Eye (tissue), 1 donor: ENCODE data around the gene SNTG2.

Experiments used
- DNase-seq: peaks from one replicate; pipeline ENCODE4 v3.0.0-alpha.2; 2015

Gene SNTG2

GRCh38 chr2:1299043-1299442 is 348.4 kb downstream of the SNTG2 start:
- no peak for DNase-seq

DNA sequence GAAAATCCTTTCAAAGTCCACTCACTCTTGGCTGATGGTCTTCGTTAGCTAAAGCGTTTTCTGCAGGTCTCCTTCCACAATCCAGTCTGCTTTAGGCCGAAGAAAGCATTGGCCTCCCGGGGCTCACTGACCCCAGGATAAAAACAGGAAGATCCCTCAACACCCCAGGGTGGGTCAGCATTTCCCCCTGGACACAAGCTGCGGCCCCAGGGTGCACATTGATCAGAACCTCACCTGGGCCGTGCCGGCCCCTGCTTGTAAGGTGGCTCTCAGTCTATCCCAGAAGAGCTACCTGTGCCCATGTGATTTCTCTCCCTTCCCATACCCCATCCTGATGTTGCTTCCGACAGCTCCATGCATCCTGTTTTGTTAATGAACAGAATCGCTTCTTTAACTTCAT is 349.6 kb downstream of the SNTG2 start:
- DNase-seq = no peak

GRCh38 chr2:1301056-1301455 is 350.4 kb downstream of the SNTG2 start:
- DNase-seq = no peak

DNA sequence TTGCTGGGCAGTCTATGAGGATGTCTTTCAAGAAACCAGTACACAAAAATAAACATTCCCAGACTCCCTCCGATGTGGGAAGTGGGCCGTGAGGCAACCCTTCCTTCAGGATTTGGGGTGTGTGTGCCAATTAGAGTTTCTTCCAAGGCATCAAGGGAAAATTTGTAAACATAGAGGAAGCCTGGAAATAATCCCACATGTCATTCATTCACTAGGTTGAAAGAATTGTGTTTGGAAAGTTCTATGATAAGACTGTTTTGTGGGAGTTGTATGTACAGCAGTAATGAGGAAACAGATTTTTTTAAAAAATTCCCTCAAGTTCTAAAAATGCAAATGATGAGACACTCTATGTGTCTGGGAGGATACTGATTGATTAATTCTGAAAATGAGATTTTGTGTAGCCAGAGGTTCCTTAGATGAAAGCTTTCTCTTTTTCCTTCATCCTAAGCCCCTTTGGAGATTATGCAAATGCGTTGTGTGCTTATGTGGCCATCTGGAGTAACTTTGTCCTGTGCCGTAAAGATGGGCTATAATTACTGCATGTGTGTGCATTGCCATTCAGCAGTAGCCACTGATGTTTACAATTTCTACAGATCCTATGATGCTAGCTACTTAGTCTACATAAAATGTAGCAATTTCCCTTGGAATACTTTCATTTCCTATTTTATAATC is 354.8 kb downstream of the SNTG2 start:
- DNase-seq = peak; percentile 3

DNA sequence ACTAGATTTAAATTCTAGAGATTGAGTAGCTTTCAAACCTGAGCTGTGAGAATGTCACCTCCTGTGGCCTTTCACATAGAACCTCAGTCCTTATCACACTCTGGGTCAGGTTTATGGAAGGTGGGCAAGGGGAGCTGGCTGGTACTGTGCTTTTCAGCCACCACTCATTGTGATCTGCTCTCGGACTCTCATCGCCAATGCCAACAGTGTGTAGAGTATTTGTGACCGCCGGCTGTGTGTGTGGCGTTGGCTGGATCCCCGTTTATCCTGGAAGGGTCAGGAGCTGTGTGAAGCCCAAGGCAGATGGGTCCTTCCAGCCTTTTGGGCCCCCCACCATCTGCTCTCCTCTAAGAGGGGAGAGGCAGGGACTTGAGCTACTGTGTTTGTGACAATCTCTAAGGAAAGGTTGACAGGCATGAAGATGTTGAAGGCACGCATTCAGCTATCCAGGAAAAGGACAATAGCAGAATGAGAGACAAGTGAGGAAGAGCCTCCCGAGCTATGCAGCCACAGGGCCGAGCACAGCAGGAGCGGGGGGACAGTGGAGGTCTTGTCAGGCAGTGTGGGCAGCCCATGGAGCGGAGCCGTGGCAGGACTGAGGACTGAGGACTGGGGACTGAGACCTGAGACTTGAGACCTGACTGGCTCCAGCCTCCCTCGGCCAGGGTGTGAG is 355.5 kb downstream of the SNTG2 start:
- DNase-seq = peak; percentile 25

DNA sequence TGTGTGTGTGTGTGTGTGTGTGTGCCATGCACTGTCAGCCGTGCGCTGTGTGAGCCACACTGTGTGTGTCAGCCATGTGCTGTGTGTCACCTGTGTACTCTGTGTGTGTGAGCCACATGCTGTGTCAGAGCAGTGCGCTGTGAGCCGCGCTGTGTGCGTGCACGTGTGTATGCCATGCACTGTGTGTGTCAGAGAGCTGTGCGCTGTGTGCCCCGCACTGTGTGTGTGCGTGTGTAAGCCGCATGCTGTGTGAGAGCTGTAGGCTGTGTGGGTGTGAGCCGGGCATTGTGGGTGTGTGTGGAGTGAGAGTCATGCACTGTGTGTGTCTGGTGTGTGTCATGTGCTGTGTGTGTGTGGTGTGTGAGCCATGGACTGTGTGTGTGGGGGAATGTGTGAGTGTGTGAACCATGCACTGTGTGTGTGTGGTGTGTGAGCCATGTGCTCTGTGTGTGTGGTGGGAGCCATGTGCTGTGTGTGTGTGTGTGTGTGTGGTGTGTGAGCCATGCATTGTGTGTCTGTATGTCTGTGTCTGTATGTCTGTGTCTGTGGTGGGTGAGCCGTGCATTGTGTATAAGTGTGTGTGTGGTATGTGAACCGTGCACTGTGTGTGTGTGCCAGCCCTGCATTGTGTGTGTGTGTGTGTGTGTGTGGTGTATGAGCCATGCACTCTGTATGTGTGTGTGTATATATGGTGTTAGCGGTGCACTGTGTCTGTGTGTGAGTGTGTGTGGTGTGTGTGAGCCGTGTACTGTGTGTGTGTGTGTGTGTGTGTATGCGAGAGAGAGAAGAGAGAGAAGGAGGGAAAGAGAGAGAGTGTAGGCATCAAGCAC is 356.3 kb downstream of the SNTG2 start:
- no peak for DNase-seq

DNA sequence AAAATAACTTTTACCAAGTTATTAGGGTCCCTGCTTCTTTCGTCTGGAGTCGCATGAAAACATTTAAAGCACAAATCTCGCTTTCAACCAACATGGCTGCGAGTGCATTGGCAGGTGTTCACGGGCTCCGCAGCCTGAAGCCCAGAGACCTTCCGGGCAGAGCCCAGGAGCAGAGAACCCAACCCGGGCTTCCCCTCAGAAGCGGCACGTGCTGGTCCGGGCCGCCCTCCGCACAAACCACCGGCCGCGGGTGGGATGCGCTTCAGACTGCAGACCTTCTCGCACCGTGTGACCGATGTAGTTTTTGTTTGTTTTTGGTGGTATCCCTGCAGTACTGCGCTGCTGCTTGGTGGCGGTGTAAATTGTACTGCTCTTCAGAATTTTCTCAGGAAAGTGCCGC is 357.0 kb downstream of the SNTG2 start:
- no peak for DNase-seq

- DNase-seq = no peak
Observed at GRCh38 chr2:1308678-1309077, 358.0 kb downstream of the SNTG2 start.

GRCh38 chr2:1309507-1309906 is 358.9 kb downstream of the SNTG2 start:
- DNase-seq = no peak

GRCh38 chr2:1310202-1310601 is 359.6 kb downstream of the SNTG2 start:
- DNase-seq = no peak

- no peak for DNase-seq
Observed at GRCh38 chr2:1310866-1311265, 360.2 kb downstream of the SNTG2 start.

DNA sequence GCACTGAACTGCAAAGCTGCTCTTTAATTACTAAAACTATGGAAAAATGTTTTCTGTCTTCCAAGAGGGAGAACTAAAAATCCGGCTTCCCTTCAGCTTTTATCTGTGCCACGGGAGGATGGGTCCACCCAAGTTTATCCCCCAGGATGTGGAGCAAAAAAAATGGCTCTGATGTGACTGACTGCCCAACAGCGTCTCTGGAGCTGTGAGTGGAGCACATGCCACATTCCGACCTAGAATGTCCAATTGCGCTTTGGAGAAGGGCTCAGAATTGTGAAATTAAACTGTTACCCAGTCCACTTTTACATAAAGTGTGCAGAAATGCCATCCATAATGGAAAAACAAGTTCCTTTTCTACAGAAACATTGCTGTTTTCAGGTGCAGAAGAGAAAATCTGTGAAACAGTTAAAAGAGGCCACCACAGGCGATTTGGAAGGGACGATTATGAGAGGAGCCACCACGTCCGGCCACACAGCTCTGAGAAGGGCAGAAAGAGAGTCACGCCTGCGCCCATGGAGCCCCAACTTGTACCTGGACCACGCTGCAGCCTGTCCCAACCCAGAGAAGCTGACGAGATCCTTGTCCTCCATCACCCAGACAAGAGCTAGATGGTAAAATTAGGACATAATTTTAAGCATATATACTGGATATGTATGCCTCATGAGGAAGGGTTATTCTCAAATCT is 362.7 kb downstream of the SNTG2 start:
- no peak for DNase-seq

DNA sequence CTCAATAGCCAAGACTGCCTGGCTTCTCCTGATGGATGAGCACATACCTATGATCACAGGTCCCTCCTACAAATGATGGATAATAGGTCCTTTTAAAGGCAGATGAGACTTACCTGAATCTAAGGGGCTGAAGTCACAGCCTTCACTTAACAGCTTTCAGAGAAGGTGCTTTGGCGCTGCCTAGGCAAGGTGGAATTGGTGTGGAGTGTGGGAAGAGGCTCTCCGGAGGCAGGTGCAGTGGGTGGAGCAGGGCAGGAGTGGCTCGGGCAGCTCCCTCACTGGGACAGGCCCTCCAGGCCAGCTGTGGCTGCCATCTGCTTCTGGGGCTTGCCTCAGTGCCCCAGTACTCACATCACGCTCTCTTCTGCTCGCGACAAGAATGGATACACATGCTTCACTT is 363.6 kb downstream of the SNTG2 start:
- DNase-seq = no peak

DNA sequence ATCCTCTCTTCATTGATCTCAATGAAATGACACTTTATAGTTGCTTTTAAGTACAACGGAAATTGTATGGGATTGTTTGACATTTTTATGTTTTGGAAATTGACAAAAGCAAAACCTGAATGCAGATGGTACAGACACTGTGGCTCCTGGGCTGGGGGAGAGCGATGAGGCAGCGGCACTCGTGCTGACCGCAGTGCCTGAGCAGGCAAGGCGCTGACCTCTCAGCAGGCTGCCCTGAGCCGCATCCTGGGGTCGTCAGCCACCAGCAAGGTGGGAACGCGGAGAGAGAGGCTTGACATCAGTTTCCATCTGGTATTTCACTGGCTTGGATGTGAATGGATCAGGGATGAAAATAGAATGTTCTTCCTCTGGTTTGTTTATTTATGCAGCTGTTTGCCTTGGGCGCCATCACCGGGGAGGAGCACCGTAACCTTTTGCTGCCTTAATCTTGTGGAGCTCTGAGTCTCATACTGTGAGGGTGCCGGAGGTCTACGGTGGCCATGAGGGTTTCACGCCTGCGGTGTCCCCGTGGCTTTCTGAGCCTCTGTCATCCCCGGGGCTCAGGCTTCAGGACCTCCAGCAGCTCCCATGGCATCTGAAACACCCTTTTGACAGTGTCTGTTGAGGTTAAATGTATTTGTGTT is 367.8 kb downstream of the SNTG2 start:
- no peak for DNase-seq

DNA sequence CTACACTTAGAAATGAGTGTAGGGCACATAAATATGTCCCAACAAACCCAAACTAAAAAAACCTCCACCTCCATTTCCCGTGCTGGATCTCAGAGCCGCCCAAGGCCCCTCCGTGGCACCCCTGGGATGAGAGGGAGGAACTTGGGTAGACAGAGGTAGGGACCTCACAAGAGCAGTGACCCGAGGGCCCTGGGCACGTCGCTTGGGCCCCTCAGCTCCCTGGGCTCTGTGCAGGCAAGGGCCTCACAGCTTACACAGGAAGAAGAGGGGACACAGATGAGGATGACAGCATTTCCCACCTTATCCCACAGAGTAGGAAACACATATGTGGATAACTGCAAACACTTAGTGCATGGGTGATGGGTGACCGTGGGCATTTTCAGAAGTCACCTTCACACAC is 368.7 kb downstream of the SNTG2 start:
- no peak for DNase-seq

- no peak for DNase-seq
Observed at GRCh38 chr2:1321321-1321720, 370.7 kb downstream of the SNTG2 start.

DNA sequence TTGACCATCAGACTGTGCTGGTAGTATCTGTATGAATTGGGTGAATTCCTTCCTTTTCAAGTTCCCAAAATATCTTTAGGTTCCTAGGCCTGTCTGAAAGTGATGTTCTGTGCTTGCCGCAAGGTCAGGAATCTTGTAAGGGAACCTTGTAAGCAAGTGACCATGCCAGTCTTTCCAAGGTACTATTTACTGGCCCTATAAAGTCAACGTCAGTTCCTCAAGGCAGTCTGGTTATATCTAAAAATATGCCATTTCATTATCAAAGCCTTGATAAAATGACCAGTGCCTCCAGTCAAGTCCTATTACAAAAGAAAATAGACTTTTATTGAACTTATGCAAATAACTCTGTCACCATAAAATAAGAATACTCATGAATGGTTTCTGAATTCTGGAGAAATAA is 374.2 kb downstream of the SNTG2 start:
- no peak for DNase-seq

- no peak for DNase-seq
Observed at GRCh38 chr2:1328684-1329083, 378.0 kb downstream of the SNTG2 start.

- peak; percentile 30 for DNase-seq
Observed at GRCh38 chr2:1339388-1340140, 388.9 kb downstream of the SNTG2 start.

DNA sequence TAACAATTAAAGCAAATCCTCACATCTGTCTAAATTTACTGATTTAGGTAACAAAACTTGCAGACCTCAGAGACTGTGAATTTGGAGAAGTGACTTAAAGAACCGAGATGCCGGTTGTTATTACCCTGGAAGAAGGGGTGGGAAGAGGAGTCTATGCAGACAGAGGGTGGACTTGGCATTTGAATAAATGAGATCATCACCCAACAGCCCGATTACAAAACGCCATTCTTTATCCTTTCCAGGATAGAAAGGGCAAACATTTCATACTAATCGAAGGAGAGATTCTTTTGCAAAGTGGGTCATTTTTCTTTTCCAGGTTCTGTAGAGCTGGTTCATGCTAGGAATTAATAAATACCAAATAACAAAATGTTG is 389.5 kb downstream of the SNTG2 start:
- DNase-seq = peak; percentile 30

DNA sequence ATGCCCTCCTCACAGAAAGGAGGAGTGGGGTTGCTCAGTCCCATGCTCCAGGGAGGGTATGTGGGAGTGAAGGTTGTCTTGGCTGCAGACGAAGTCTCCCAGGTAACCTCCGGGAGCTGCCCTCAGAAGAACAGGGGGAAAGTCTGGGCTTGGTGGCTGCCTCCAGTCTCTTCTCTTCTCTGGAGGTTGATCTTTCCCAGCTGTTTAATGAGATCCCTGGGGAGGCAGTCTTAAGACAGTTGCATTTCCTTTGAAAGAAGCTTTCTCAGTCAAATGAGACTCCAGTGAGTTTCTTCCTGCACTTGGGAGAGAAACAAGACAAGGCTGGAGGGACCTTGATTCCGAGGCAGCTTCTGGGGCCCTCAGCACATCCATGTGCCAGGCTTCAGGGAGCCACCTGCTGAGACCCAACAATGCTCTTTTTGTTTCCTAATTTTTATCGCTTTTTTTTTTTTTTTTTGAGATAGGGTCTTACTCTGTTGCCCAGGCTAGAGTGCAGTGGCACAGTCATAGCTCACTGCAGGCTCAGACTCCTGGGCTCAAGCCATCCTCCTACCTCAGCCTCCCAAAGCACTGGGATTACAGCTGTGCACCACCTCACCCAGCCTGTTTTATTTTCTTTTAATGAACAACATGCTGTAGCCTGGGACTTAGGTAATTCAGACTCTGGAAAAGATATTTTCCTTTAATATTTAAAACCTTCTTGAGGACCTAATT is 390.9 kb downstream of the SNTG2 start:
- DNase-seq = peak; percentile 27
